TTC549 (cell line): ENCODE data around the gene NLRP14.

ENCODE experiments used
- FAIRE-seq: peaks from 2 replicates; lab custom pipeline; 2012; peaks lifted over from hg19 to GRCh38; lab: Jason Lieb, UNC

NLRP14 gene

GRCh38 chr11:7056828-7057513 lies 36.7 kb downstream of the NLRP14 start:
- no peak for FAIRE-seq

GRCh38 chr11:7057641-7058040 lies 37.4 kb downstream of the NLRP14 start:
- no peak for FAIRE-seq

GRCh38 chr11:7060868-7061267 lies 40.6 kb downstream of the NLRP14 start:
- FAIRE-seq, result no peak

- FAIRE-seq, result no peak
These were observed 42.3 kb downstream of the NLRP14 start for GRCh38 chr11:7062534-7062933.

- FAIRE-seq, result no peak
These were observed 52.2 kb downstream of the NLRP14 start for GRCh38 chr11:7072401-7073028.

GRCh38 chr11:7077101-7077500 lies 56.8 kb downstream of the NLRP14 start:
- FAIRE-seq, result no peak

GRCh38 chr11:7079545-7080135 lies 59.4 kb downstream of the NLRP14 start:
- no peak for FAIRE-seq

- FAIRE-seq, result no peak
These were observed 60.6 kb downstream of the NLRP14 start for GRCh38 chr11:7080900-7081299.

- no peak for FAIRE-seq
These were observed 61.2 kb downstream of the NLRP14 start for GRCh38 chr11:7081441-7081840.

- no peak for FAIRE-seq
These were observed 68.6 kb downstream of the NLRP14 start, which contains the start of gene RBMXL2 for GRCh38 chr11:7088921-7089320. TSS of gene RBMXL2 (plus strand) at chr11:7088998. CDS start at chr11:7089121, 123 bp downstream.

- FAIRE-seq, result no peak
These were observed 69.3 kb downstream of the NLRP14 start for GRCh38 chr11:7089328-7090251.

- peak; percentile 64 for FAIRE-seq
These were observed 78.1 kb downstream of the NLRP14 start for GRCh38 chr11:7098235-7098832.

- no peak for FAIRE-seq
These were observed 95.5 kb downstream of the NLRP14 start for GRCh38 chr11:7115780-7116179.

GRCh38 chr11:7116370-7116769 lies 96.1 kb downstream of the NLRP14 start:
- FAIRE-seq, result peak; percentile 70
